DOHH2 (cell line): ENCODE measurements around the gene GCLC.

Experiments
- H3F3A ChIP-seq: fragments of 200-600 bp; sonication (generic), shearing (Covaris generic); 2 replicates; pipeline ENCODE4 v1.6.0; 2016; ENCODE audit warnings: antibody characterized with exemption, mild to moderate bottlenecking; ENCODE audit not compliant: control insufficient read depth, insufficient read depth
- H3K27ac ChIP-seq: fragments of 200-600 bp; sonication (generic); 2 replicates; pipeline ENCODE4 v1.5.1; 2014; ENCODE audit warnings: low read depth, mild to moderate bottlenecking, low read length, moderate library complexity
- H3K27me3 ChIP-seq: fragments of 200-600 bp; sonication (generic); 2 replicates; pipeline ENCODE4 v1.6.1; 2014; ENCODE audit warnings: mild to moderate bottlenecking, low read length, mixed read lengths; ENCODE audit not compliant: control insufficient read depth
- H3K36me3 ChIP-seq: fragments of 200-600 bp; sonication (generic); 2 replicates; pipeline ENCODE4 v1.6.1; 2014; ENCODE audit warnings: mild to moderate bottlenecking, low read length, moderate library complexity, mixed read lengths; ENCODE audit not compliant: control insufficient read depth
- H3K4me1 ChIP-seq: fragments of 200-600 bp; sonication (generic); 2 replicates; pipeline ENCODE4 v1.6.1; 2014; ENCODE audit warnings: mild to moderate bottlenecking, low read length, mixed read lengths; ENCODE audit not compliant: control insufficient read depth
- H3K4me2 ChIP-seq: fragments of 200-600 bp; sonication (generic); 2 replicates; pipeline ENCODE4 v1.6.0; 2014; ENCODE audit warnings: mild to moderate bottlenecking, low read length, moderate library complexity
- H3K4me3 ChIP-seq: fragments of 200-600 bp; sonication (generic); 2 replicates; pipeline ENCODE4 v1.5.1; 2014; ENCODE audit warnings: mild to moderate bottlenecking, low read length, mixed read lengths
- H3K79me2 ChIP-seq: fragments of 200-600 bp; sonication (generic); 2 replicates; pipeline ENCODE4 v1.6.1; 2014; ENCODE audit warnings: mild to moderate bottlenecking, low read length, mixed read lengths; ENCODE audit not compliant: control insufficient read depth
- H3K9me2 ChIP-seq: fragments of 200-600 bp; sonication (generic); replicated peaks from 2 replicates; pipeline ENCODE4 v1.6.1; 2014; ENCODE audit warnings: mild to moderate bottlenecking, low read length, mixed read lengths; ENCODE audit not compliant: control insufficient read depth
- H3K9me3 ChIP-seq: fragments of 200-600 bp; sonication (generic); 2 replicates; pipeline ENCODE4 v1.6.1; 2014; ENCODE audit warnings: antibody characterized with exemption, low read length, mixed read lengths; ENCODE audit not compliant: control insufficient read depth, insufficient read depth
- H4K20me1 ChIP-seq: fragments of 200-600 bp; sonication (generic); 2 replicates; pipeline ENCODE4 v1.6.0; 2014; ENCODE audit warnings: low read depth, mild to moderate bottlenecking, antibody characterized with exemption, low read length, moderate library complexity; ENCODE audit not compliant: control insufficient read depth, insufficient read depth
- CTCF ChIP-seq: fragments of 200-600 bp; sonication (generic); IDR thresholded peaks from one replicate; pipeline ENCODE4 v1.5.1; 2014; ENCODE audit warnings: antibody characterized with exemption, mild to moderate bottlenecking, low read depth, low read length; ENCODE audit not compliant: poor library complexity, severe bottlenecking
- EZH2phosphoT487 ChIP-seq: fragments of 200-600 bp; sonication (generic); IDR thresholded peaks from 2 replicates; pipeline ENCODE4 v1.6.1; 2017; ENCODE audit warnings: borderline replicate concordance, mild to moderate bottlenecking, antibody characterized with exemption, low read length, moderate library complexity, mixed read lengths

Gene GCLC

GRCh38 chr6:53527249-53527765 lies 17.6 kb downstream of the GCLC start:
- no peaks in the 10 kb centered on the region for H3K4me1 ChIP-seq
- TF ChIP-seq EZH2phosphoT487 (no peak), CTCF (no peak)
- H3K79me2 ChIP-seq, result peaks cover 20% of the 10 kb centered on the region
- no peak overlapping the region for H3K4me2 ChIP-seq
- H3F3A ChIP-seq, result no peaks in the 10 kb centered on the region
- H4K20me1 ChIP-seq, result peaks cover 5% of the 10 kb centered on the region; the same call in 1 of the 2 replicates
- H3K4me3 ChIP-seq, result no peak overlapping the region
- H3K9me3 ChIP-seq, result no peaks in the 10 kb centered on the region
- H3K9me2 ChIP-seq, result no peaks in the 10 kb centered on the region
- H3K27ac ChIP-seq, result no peak overlapping the region
- no peaks in the 10 kb centered on the region for H3K27me3 ChIP-seq
- no peaks in the 10 kb centered on the region for H3K36me3 ChIP-seq

- peaks cover 5% of the 10 kb centered on the region; the same call in 1 of the 2 replicates for H4K20me1 ChIP-seq
- H3K4me3 ChIP-seq, result no peak overlapping the region
- H3K27ac ChIP-seq, result no peak overlapping the region
- H3K9me3 ChIP-seq, result no peaks in the 10 kb centered on the region
- H3K4me1 ChIP-seq, result no peaks in the 10 kb centered on the region
- H3K4me2 ChIP-seq, result no peak overlapping the region
- no peaks in the 10 kb centered on the region for H3F3A ChIP-seq
- peaks cover 15% of the 10 kb centered on the region for H3K79me2 ChIP-seq
- no peaks in the 10 kb centered on the region for H3K9me2 ChIP-seq
- no peaks in the 10 kb centered on the region for H3K27me3 ChIP-seq
- no peak for TF ChIP-seq CTCF
- no peak for TF ChIP-seq EZH2phosphoT487
- no peaks in the 10 kb centered on the region for H3K36me3 ChIP-seq
Observed at GRCh38 chr6:53526000-53526399, 18.9 kb downstream of the GCLC start.

- H3K36me3 ChIP-seq, result peaks cover 5% of the 10 kb centered on the region; the same call in 1 of the 2 replicates
- H3K9me3 ChIP-seq, result no peaks in the 10 kb centered on the region
- H3K4me1 ChIP-seq, result no peaks in the 10 kb centered on the region
- H3K27me3 ChIP-seq, result no peaks in the 10 kb centered on the region
- TF ChIP-seq CTCF (no peak), EZH2phosphoT487 (no peak)
- no peaks in the 10 kb centered on the region for H3K9me2 ChIP-seq
- H3K79me2 ChIP-seq, result peaks cover 8% of the 10 kb centered on the region; the same call in 1 of the 2 replicates
- no peaks in the 10 kb centered on the region for H3F3A ChIP-seq
- H4K20me1 ChIP-seq, result peaks cover 2% of the 10 kb centered on the region; the same call in 1 of the 2 replicates
- no peak overlapping the region for H3K27ac ChIP-seq
- no peak overlapping the region for H3K4me3 ChIP-seq
- H3K4me2 ChIP-seq, result no peak overlapping the region
Observed at GRCh38 chr6:53524455-53524815, 20.5 kb downstream of the GCLC start.
